ENCODE measurements around the gene ANKMY1.

Gene ANKMY1

GRCh38 chr2:240469239-240469636 lies 88.5 kb downstream of the ANKMY1 start:
- H3K9me3 ChIP-seq (ENCODE audit: control insufficient read depth, low read length): no peaks in the 10 kb centered on the region
- no peak overlapping the region for H3K4me3 ChIP-seq (ENCODE audit: insufficient read depth, low read depth, low read length)
- no peak overlapping the region for H3K27ac ChIP-seq (ENCODE audit: insufficient read depth, low read depth, low read length, poor library complexity, severe bottlenecking)
- no peaks in the 10 kb centered on the region for H3K27me3 ChIP-seq (ENCODE audit: control insufficient read depth, insufficient read depth, low read length, poor library complexity, severe bottlenecking)
- H3K36me3 ChIP-seq (ENCODE audit: control insufficient read depth, insufficient read depth, low read length): no peaks in the 10 kb centered on the region
- WGBS, 2 experiments: 63 to 64% methylated on average over 10 of the region's 10 CpGs
- no peaks in the 10 kb centered on the region for H3K4me1 ChIP-seq (ENCODE audit: control insufficient read depth, insufficient read depth, low read length)

GRCh38 chr2:240468303-240469238 lies 89.2 kb downstream of the ANKMY1 start:
- no peaks in the 10 kb centered on the region for H3K27me3 ChIP-seq (ENCODE audit: control insufficient read depth, insufficient read depth, low read length, poor library complexity, severe bottlenecking)
- H3K4me3 ChIP-seq (ENCODE audit: insufficient read depth, low read depth, low read length): no peak overlapping the region
- H3K36me3 ChIP-seq (ENCODE audit: control insufficient read depth, insufficient read depth, low read length): peaks cover 4% of the 10 kb centered on the region
- no peaks in the 10 kb centered on the region for H3K9me3 ChIP-seq (ENCODE audit: control insufficient read depth, low read length)
- 87 to 88% methylated on average over 20 of the region's 20 CpGs for WGBS, 2 experiments
- no peaks in the 10 kb centered on the region for H3K4me1 ChIP-seq (ENCODE audit: control insufficient read depth, insufficient read depth, low read length)
- no peak overlapping the region for H3K27ac ChIP-seq (ENCODE audit: insufficient read depth, low read depth, low read length, poor library complexity, severe bottlenecking)

- 91 to 92% methylated on average over 22 of the region's 22 CpGs for WGBS, 2 experiments
- no peak overlapping the region for H3K27ac ChIP-seq (ENCODE audit: insufficient read depth, low read depth, low read length, poor library complexity, severe bottlenecking)
- no peak overlapping the region for H3K4me3 ChIP-seq (ENCODE audit: insufficient read depth, low read depth, low read length)
- H3K9me3 ChIP-seq (ENCODE audit: control insufficient read depth, low read length): no peaks in the 10 kb centered on the region
- peaks cover 4% of the 10 kb centered on the region for H3K36me3 ChIP-seq (ENCODE audit: control insufficient read depth, insufficient read depth, low read length)
- no peaks in the 10 kb centered on the region for H3K27me3 ChIP-seq (ENCODE audit: control insufficient read depth, insufficient read depth, low read length, poor library complexity, severe bottlenecking)
- H3K4me1 ChIP-seq (ENCODE audit: control insufficient read depth, insufficient read depth, low read length): no peaks in the 10 kb centered on the region
These were observed 90.0 kb downstream of the ANKMY1 start for GRCh38 chr2:240467659-240468302.

- Histone ChIP-seq H3K4me1 (ENCODE audit: control insufficient read depth, insufficient read depth, low read length) (no peaks in the 10 kb centered on the region), H3K27me3 (ENCODE audit: control insufficient read depth, insufficient read depth, low read length, poor library complexity, severe bottlenecking) (no peaks in the 10 kb centered on the region), H3K4me3 (ENCODE audit: insufficient read depth, low read depth, low read length) (no peak overlapping the region), H3K9me3 (ENCODE audit: control insufficient read depth, low read length) (no peaks in the 10 kb centered on the region), H3K27ac (ENCODE audit: insufficient read depth, low read depth, low read length, poor library complexity, severe bottlenecking) (no peak overlapping the region), H3K36me3 (ENCODE audit: control insufficient read depth, insufficient read depth, low read length) (peaks cover 8% of the 10 kb centered on the region)
- 86 to 90% methylated on average over 11 to 12 of the region's 12 CpGs for WGBS, 2 experiments
These were observed 90.6 kb downstream of the ANKMY1 start for GRCh38 chr2:240467149-240467642.

GRCh38 chr2:240466579-240467148 lies 91.1 kb downstream of the ANKMY1 start:
- Histone ChIP-seq H3K4me3 (ENCODE audit: insufficient read depth, low read depth, low read length) (no peak overlapping the region), H3K9me3 (ENCODE audit: control insufficient read depth, low read length) (no peaks in the 10 kb centered on the region), H3K27me3 (ENCODE audit: control insufficient read depth, insufficient read depth, low read length, poor library complexity, severe bottlenecking) (no peaks in the 10 kb centered on the region), H3K4me1 (ENCODE audit: control insufficient read depth, insufficient read depth, low read length) (no peaks in the 10 kb centered on the region), H3K27ac (ENCODE audit: insufficient read depth, low read depth, low read length, poor library complexity, severe bottlenecking) (no peak overlapping the region), H3K36me3 (ENCODE audit: control insufficient read depth, insufficient read depth, low read length) (peaks cover 11% of the 10 kb centered on the region)
- 92 to 94% methylated on average over 19 of the region's 19 CpGs for WGBS, 2 experiments

GRCh38 chr2:240465765-240466578 lies 91.8 kb downstream of the ANKMY1 start:
- H3K27ac ChIP-seq (ENCODE audit: insufficient read depth, low read depth, low read length, poor library complexity, severe bottlenecking): no peak overlapping the region
- H3K4me1 ChIP-seq (ENCODE audit: control insufficient read depth, insufficient read depth, low read length): no peaks in the 10 kb centered on the region
- no peak overlapping the region for H3K4me3 ChIP-seq (ENCODE audit: insufficient read depth, low read depth, low read length)
- peaks cover 11% of the 10 kb centered on the region for H3K36me3 ChIP-seq (ENCODE audit: control insufficient read depth, insufficient read depth, low read length)
- WGBS, 2 experiments: 86 to 87% methylated on average over 28 of the region's 28 CpGs
- H3K27me3 ChIP-seq (ENCODE audit: control insufficient read depth, insufficient read depth, low read length, poor library complexity, severe bottlenecking): no peaks in the 10 kb centered on the region
- H3K9me3 ChIP-seq (ENCODE audit: control insufficient read depth, low read length): no peaks in the 10 kb centered on the region

GRCh38 chr2:240465268-240465764 lies 92.5 kb downstream of the ANKMY1 start:
- H3K27me3 ChIP-seq (ENCODE audit: control insufficient read depth, insufficient read depth, low read length, poor library complexity, severe bottlenecking): no peaks in the 10 kb centered on the region
- H3K9me3 ChIP-seq (ENCODE audit: control insufficient read depth, low read length): no peaks in the 10 kb centered on the region
- no peak overlapping the region for H3K4me3 ChIP-seq (ENCODE audit: insufficient read depth, low read depth, low read length)
- WGBS, 2 experiments: 95% methylated on average over 22 of the region's 22 CpGs
- peaks cover 1% of the 10 kb centered on the region for H3K4me1 ChIP-seq (ENCODE audit: control insufficient read depth, insufficient read depth, low read length)
- no peak overlapping the region for H3K27ac ChIP-seq (ENCODE audit: insufficient read depth, low read depth, low read length, poor library complexity, severe bottlenecking)
- peaks cover 11% of the 10 kb centered on the region for H3K36me3 ChIP-seq (ENCODE audit: control insufficient read depth, insufficient read depth, low read length)

GRCh38 chr2:240464514-240465241 lies 93.1 kb downstream of the ANKMY1 start:
- Histone ChIP-seq H3K4me1 (ENCODE audit: control insufficient read depth, insufficient read depth, low read length) (peaks cover 8% of the 10 kb centered on the region), H3K9me3 (ENCODE audit: control insufficient read depth, low read length) (no peaks in the 10 kb centered on the region), H3K27me3 (ENCODE audit: control insufficient read depth, insufficient read depth, low read length, poor library complexity, severe bottlenecking) (no peaks in the 10 kb centered on the region), H3K27ac (ENCODE audit: insufficient read depth, low read depth, low read length, poor library complexity, severe bottlenecking) (no peak overlapping the region), H3K36me3 (ENCODE audit: control insufficient read depth, insufficient read depth, low read length) (peaks cover 11% of the 10 kb centered on the region), H3K4me3 (ENCODE audit: insufficient read depth, low read depth, low read length) (no peak overlapping the region)
- WGBS, 2 experiments: 84 to 85% methylated on average over 43 of the region's 43 CpGs

GRCh38 chr2:240463866-240464481 lies 93.8 kb downstream of the ANKMY1 start:
- Histone ChIP-seq H3K27ac (ENCODE audit: insufficient read depth, low read depth, low read length, poor library complexity, severe bottlenecking) (no peak overlapping the region), H3K4me3 (ENCODE audit: insufficient read depth, low read depth, low read length) (no peak overlapping the region), H3K36me3 (ENCODE audit: control insufficient read depth, insufficient read depth, low read length) (peaks cover 11% of the 10 kb centered on the region), H3K27me3 (ENCODE audit: control insufficient read depth, insufficient read depth, low read length, poor library complexity, severe bottlenecking) (no peaks in the 10 kb centered on the region), H3K9me3 (ENCODE audit: control insufficient read depth, low read length) (no peaks in the 10 kb centered on the region), H3K4me1 (ENCODE audit: control insufficient read depth, insufficient read depth, low read length) (peaks cover 14% of the 10 kb centered on the region)
- 96% methylated on average over 21 of the region's 21 CpGs for WGBS, 2 experiments

Measured in ectodermal cell (in vitro differentiated cells).